ENCODE data around the gene DUSP23.

GRCh38 chr1:159791461-159791860 is 10.7 kb downstream of the DUSP23 start:
- TF ChIP-seq, protein P1, sequence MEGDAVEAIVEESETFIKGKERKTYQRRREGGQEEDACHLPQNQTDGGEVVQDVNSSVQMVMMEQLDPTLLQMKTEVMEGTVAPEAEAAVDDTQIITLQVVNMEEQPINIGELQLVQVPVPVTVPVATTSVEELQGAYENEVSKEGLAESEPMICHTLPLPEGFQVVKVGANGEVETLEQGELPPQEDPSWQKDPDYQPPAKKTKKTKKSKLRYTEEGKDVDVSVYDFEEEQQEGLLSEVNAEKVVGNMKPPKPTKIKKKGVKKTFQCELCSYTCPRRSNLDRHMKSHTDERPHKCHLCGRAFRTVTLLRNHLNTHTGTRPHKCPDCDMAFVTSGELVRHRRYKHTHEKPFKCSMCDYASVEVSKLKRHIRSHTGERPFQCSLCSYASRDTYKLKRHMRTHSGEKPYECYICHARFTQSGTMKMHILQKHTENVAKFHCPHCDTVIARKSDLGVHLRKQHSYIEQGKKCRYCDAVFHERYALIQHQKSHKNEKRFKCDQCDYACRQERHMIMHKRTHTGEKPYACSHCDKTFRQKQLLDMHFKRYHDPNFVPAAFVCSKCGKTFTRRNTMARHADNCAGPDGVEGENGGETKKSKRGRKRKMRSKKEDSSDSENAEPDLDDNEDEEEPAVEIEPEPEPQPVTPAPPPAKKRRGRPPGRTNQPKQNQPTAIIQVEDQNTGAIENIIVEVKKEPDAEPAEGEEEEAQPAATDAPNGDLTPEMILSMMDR (IDR thresholded peaks at IDR 0.05) = no peak
- no peak for TF ChIP-seq POLR2A (IDR thresholded peaks at IDR 0.05)

Measured in thyroid gland (tissue), 4 donors.